GM19238 (cell line): ENCODE measurements around the gene CELF2.

Source experiments
- DNase-seq: peaks from one replicate; pipeline ENCODE4 v3.0.0; 2011; ENCODE audit warnings: low spot score; ENCODE audit not compliant: insufficient read length

CELF2 gene

GRCh38 chr10:11245510-11245909 lies 227.8 kb downstream of the CELF2 start:
- DNase-seq, result peak; percentile 38

DNA sequence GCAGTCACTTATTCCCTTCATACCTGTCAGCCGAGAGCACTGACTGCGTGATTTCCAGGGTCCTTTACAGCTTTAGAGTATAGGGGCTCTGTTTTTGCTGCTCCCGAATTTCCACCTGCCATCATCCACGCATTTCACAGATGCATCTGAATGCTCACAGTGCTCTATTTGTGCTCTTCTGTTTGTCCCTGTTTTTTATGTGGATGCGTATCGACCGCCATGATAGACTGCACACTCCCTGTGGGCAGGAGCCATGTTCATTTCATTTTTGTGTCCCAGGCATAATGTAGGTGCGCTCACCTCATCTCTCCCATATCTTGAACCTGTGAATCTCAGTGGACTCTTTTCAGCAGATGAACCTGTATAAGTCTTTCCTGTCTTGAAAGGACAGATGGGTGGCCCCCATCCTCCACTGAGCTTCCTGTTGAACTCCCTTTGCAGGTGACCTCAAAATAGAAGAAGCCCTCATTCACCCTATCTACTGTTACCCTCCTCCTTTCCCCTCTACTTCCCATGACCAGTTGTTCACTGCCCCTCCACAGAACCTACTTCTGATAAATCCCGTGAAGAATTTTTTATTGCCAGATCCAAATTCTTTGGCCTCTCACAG lies 228.4 kb downstream of the CELF2 start:
- no peak for DNase-seq

- DNase-seq, result no peak
Measured at GRCh38 chr10:11246752-11247467, 229.2 kb downstream of the CELF2 start.

DNA sequence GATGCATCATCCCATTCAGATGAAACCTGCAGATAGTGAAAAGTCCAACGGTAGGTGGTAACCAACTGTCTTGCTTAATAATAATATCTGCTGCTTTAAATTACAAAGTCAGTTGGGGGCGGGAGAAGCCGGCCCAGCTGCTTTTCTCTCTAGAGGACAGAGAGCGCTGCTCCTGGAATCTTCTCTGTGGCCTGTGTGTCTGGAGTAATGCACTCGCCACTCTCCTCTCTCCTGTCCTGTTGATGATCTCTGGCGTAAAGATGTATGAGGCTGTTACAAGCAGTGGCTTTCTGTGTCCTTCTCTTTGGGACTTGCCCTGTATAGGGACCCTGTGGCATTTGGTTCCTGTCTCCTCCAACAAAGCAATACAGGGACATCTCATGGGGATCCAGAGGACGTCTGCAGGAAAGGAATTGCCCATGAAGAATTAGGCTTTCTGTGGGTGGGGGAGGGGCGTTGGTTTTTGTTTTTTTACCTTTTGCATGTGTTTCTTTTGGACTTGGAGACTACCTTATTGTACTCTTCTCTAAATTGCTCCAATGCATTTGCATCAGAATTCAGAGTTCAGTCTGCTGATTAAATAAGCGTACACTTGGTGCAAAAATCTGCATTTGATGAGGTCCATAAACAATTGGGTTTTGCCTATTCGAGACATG lies 231.6 kb downstream of the CELF2 start:
- no peak for DNase-seq

DNA sequence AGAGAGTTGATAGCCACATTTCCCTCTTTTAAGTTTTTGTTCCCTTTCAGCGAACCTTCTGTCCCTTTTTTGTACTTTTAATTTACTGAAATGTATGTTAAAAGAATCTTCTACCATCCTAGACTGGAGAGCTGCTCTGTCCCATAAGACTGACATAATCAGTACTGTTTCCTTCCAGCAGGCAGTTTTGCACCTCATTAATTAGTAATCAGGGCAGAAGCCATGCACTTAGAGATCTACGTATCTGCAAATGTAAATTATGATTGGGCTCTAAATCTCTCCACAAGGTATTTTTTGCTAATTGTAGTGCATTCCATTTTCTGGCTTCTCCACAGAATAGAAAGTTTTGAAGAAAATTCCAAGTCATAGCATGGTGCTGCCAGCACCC lies 232.1 kb downstream of the CELF2 start:
- no peak for DNase-seq

- no peak for DNase-seq
Measured at GRCh38 chr10:11250304-11250703, 232.6 kb downstream of the CELF2 start.

DNA sequence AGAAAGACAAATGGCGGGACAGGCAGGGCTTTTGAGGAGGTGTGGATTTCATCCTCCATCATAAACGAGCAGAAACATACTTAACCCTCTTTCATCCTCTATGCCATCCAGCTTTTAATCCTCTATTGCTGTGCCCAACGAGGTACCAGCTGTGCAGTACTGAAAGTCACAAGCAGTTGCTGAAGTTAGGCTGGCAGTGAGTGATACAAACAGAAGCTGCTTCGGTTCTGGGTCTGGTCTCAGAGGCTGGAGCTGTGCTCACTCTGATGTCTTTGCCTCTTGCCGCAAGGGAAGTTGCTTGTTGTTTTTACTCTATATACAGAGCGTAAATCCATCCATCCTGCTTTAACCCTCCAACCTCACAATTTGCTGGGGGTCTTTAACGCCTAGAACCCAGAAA lies 235.2 kb downstream of the CELF2 start:
- DNase-seq, result no peak

DNA sequence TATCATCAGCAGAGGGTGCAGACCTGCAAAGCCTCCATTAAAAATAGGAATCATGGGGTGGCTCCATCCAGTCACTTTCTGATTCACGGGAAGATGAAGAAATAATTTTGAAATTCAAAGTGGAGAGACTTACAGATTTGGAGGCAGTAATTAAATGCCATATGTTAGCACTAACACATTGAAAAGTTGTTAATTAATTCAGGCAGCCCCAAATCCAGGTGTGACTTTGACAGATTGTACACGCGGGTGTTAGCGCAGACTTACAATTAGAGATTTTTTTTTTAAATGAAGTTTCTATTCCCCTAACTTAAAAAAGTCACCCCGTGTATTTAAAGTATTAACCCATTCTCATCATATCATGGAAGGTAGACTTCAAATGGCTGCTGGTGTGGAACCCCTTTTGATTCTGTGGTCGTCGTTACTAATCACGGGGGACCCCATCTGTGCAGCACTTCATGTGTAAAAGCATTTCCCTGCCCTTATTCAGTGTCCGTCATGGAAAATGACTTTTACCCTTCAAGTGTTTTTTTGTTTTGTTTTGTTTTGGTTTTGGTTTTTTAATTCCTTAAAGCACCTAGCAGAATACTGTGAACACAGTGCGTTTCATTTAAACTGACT lies 235.8 kb downstream of the CELF2 start:
- DNase-seq, result no peak

- no peak for DNase-seq
Measured at GRCh38 chr10:11255156-11255555, 237.5 kb downstream of the CELF2 start.

DNA sequence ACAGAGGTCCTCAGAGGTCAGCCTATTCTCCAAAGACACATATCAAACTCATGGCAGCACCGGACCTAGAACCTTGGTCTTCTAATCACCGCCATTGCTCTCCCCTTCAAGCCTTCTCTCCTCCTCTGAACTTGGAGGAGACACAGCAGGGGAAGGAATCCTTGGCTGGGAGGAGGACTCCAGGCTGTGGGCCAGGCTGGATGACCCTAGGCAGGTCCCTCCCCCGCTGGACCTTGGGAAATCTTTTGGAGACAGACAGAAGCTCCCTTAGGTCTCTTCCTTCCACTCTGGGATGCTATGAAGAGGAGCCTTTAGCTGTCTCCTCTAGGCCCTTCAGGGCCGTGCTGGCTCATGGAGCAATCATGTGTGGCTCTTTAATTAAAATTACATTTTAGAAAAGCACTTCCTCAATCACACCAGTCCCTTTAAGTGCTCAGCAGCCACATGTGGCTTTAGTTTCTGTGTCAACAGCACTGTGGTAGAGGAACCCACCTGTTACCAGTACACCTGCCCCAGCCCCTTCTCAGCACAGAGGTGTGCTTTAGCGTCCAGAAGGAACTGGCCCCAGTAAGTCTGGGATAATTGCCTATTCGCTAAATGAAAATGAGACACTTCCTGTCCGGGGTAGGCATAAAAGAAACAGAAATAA lies 238.2 kb downstream of the CELF2 start:
- DNase-seq, result no peak

- no peak for DNase-seq
Measured at GRCh38 chr10:11256896-11257295, 239.2 kb downstream of the CELF2 start.

DNA sequence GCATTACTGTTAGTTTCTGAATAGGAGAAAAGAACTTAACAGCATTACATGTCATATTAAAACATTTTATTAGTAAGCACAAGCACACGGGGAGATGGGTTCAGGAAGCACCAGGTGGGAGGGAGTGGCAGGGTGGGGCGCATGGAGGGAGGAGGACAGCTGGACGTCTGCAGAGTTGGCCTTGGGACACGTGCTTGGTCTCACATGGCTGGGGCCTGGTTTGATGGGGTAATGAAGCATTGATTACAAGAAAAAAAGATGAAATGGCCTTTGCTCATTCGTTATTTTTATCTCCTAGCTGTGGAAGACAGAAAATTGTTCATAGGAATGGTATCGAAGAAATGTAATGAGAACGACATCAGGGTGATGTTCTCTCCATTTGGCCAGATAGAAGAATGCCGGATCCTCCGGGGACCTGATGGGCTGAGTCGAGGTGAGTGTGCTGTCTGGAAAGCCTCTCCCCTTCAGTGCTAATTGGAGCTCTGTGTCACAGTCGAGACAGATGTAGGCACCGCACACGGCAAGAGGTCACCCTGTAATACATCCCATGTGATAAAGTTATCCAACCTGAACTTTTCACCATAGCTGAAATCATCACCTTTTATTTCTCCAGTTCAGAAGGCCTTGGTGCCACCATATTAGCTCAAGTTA lies 239.9 kb downstream of the CELF2 start:
- no peak for DNase-seq

DNA sequence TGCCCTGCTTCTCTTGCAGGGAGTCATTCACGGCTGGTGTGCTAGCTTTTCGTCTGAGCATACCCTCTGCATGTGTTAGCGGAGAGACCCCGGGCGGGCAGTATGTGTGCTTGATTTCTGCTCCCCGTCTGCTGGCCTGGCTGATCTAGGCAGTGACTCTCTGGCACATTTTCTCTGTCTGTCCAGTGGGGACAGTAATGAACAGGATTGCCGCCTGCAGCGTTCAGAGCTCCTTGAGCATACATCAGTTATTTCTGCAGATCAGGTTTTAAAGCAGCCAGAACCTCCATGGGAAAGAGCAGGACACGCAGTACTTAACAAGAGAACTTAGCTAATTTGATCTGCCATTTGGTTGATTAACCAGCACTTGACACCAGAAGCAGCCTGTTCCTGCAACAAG lies 242.5 kb downstream of the CELF2 start:
- no peak for DNase-seq

GRCh38 chr10:11261143-11261542 lies 243.5 kb downstream of the CELF2 start:
- no peak for DNase-seq

DNA sequence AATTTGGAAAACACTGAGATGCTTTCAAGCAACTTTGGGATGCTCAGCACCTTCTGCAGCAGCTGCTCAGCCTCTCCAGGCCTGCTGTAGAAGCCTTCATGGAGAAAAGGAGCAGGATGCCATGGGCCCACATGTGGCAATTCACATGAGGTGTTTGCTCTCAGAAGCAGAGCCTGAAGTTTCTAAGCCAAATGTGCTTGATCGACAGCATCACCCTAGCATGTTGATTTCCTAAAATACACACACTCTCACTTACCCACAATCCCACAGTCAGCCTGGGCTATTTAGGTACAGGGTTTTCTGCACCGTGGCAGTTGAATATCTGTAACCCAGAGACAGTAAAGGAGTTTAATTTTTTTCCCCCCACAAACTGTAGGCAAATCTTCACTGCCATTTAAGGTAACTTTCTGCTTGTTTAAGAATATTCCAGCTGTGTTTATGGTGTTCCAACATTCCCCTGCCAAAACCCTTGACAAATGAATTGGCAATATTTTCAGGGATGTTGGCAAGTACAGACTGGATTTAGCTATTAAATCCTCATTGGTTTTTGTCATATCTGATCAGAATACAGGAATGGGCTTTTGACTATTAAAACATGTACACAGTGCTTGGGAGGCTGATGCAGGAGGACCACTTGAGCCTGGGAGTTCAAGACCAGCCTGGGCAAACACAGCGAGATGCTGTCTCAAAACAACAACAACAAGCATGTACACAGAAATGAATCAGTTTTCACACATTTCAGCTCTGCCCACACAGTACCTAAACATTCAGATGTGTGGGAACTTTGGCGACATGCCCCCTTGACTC lies 244.2 kb downstream of the CELF2 start:
- DNase-seq, result no peak

GRCh38 chr10:11262494-11263345 lies 245.0 kb downstream of the CELF2 start:
- no peak for DNase-seq

GRCh38 chr10:11263767-11264166 lies 246.1 kb downstream of the CELF2 start:
- no peak for DNase-seq

- DNase-seq, result no peak
Measured at GRCh38 chr10:11264296-11265048, 246.8 kb downstream of the CELF2 start.

DNA sequence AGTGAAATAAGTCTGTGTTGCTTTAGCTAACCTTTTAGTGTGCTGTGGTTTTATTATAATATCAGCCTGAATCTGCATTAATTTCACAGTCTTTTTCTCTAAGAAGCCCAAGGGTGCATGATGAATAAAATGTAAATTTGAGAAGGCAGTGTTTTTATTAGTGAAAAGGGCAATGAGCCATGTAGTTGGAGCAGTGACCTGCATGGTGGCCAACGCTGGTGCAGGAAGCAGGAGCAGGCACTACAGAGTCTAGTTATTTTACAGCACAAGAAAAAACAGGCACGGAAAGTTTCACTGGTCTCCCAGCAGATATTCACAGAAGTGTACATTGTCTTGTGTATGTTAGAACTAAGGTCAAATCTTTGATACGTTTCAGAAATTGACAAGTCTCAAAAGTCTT lies 247.8 kb downstream of the CELF2 start:
- DNase-seq, result no peak
